Peyer's patch (tissue), 4 donors: ENCODE measurements around the gene TJP2.

Experiments used
- CTCF ChIP-seq, 6 experiments: fragments of 450-650 bp in 4 of 6; fragments of 200-600 bp in 2 of 6; sonication (generic) in 1 of 6; IDR thresholded peaks; one replicate each; pipeline ENCODE4 v1.5.1; 2017 to 2019; ENCODE audit warnings: antibody characterized with exemption in 6 of 6, mild to moderate bottlenecking in 3 of 6, moderate library complexity in 1 of 6
- POLR2A ChIP-seq, 2 donors: fragments of 450-650 bp; IDR thresholded peaks; one replicate each; pipeline ENCODE4 v1.5.1; 2017; ENCODE audit warnings: antibody characterized with exemption in 2 of 2, mild to moderate bottlenecking in 2 of 2, moderate library complexity in 2 of 2

- TF ChIP-seq CTCF (IDR thresholded peaks at IDR 0.05) (no peak), POLR2A (IDR thresholded peaks at IDR 0.05) (no peak)
Observed at GRCh38 chr9:69165581-69165980, 8.5 kb upstream of the TJP2 start.
